H9 (cell line): Measurements from ENCODE around the gene SYNPO. TPM values are rescaled to one million over a fixed set of nuclear protein-coding genes. Genes with fewer than 3 reads are reported as not detected.

ENCODE experiments used
- DNase-seq: peaks from one replicate; pipeline ENCODE4 v3.0.0-alpha.2; 2017
- H2AFZ ChIP-seq: one replicate; pipeline ENCODE4 v1.6.1; 2013; ENCODE audit warnings: mild to moderate bottlenecking, low read length, control low read depth, moderate library complexity
- H2AK5ac ChIP-seq: 2 replicates; pipeline ENCODE4 v1.6.1; 2013; ENCODE audit warnings: low read length, control low read depth, mixed read lengths; ENCODE audit not compliant: insufficient read length
- H2BK120ac ChIP-seq: one replicate; pipeline ENCODE4 v1.6.1; 2013; ENCODE audit warnings: low read depth, mild to moderate bottlenecking, low read length, control low read depth, inconsistent platforms; ENCODE audit not compliant: poor library complexity, severe bottlenecking
- H2BK12ac ChIP-seq: 2 replicates; pipeline ENCODE4 v1.6.1; 2013; ENCODE audit warnings: low read length, control low read depth, mixed read lengths, low read depth; ENCODE audit not compliant: insufficient read length
- H2BK15ac ChIP-seq: 2 replicates; pipeline ENCODE4 v1.6.1; 2013; ENCODE audit warnings: low read depth, low read length, control low read depth
- H2BK20ac ChIP-seq: one replicate; pipeline ENCODE4 v1.6.1; 2013; ENCODE audit warnings: low read depth, mild to moderate bottlenecking, low read length, control low read depth, inconsistent platforms; ENCODE audit not compliant: poor library complexity, severe bottlenecking
- H2BK5ac ChIP-seq: 2 replicates; pipeline ENCODE4 v1.6.1; 2013; ENCODE audit warnings: low read length, control low read depth, mixed read lengths; ENCODE audit not compliant: insufficient read length
- H3K14ac ChIP-seq: 2 replicates; pipeline ENCODE4 v1.6.1; 2013; ENCODE audit warnings: low read length, control low read depth; ENCODE audit not compliant: insufficient read depth
- H3K18ac ChIP-seq: 2 replicates; pipeline ENCODE4 v1.6.1; 2013; ENCODE audit warnings: low read depth, mild to moderate bottlenecking, mixed read lengths, low read length, control low read depth; ENCODE audit not compliant: insufficient read length
- H3K23ac ChIP-seq: 2 replicates; pipeline ENCODE4 v1.6.1; 2013; ENCODE audit warnings: low read length, control low read depth, mixed read lengths, low read depth; ENCODE audit not compliant: insufficient read length
- H3K23me2 ChIP-seq: 2 replicates; pipeline ENCODE4 v1.6.1; 2013; ENCODE audit warnings: low read depth, mild to moderate bottlenecking, mixed read lengths, low read length, control low read depth; ENCODE audit not compliant: insufficient read length, poor library complexity, severe bottlenecking
- H3K27ac ChIP-seq: 2 replicates; pipeline ENCODE4 v1.5.1; 2013; ENCODE audit warnings: low read length, control low read depth, mixed read lengths, low read depth; ENCODE audit not compliant: insufficient read length
- H3K27me3 ChIP-seq: 2 replicates; pipeline ENCODE4 v1.6.1; 2013; ENCODE audit warnings: low read length, control low read depth, inconsistent platforms; ENCODE audit not compliant: insufficient read depth
- H3K4ac ChIP-seq: 2 replicates; pipeline ENCODE4 v1.6.1; 2013; ENCODE audit warnings: low read depth, mild to moderate bottlenecking, control low read depth, inconsistent platforms, low read length, moderate library complexity
- H3K4me1 ChIP-seq: 2 replicates; pipeline ENCODE4 v1.6.1; 2013; ENCODE audit warnings: low read length, control low read depth, inconsistent platforms; ENCODE audit not compliant: insufficient read depth
- H3K4me2 ChIP-seq: 2 replicates; pipeline ENCODE4 v1.6.1; 2013; ENCODE audit warnings: low read length, control low read depth, mixed read lengths; ENCODE audit not compliant: insufficient read length, insufficient read depth
- H3K56ac ChIP-seq: 2 replicates; pipeline ENCODE4 v1.6.1; 2013; ENCODE audit warnings: low read depth, mild to moderate bottlenecking, mixed read lengths, low read length, control low read depth; ENCODE audit not compliant: insufficient read length
- H3K79me1 ChIP-seq: 2 replicates; pipeline ENCODE4 v1.6.1; 2013; ENCODE audit warnings: low read depth, mild to moderate bottlenecking, moderate library complexity, low read length, control low read depth, inconsistent platforms; ENCODE audit not compliant: insufficient read depth, poor library complexity, severe bottlenecking
- H3K79me2 ChIP-seq: 2 replicates; pipeline ENCODE4 v1.6.1; 2013; ENCODE audit warnings: low read length, control low read depth, inconsistent platforms; ENCODE audit not compliant: insufficient read depth
- H3K9ac ChIP-seq: 2 replicates; pipeline ENCODE4 v1.6.1; 2013; ENCODE audit warnings: low read length, control low read depth, mixed read lengths; ENCODE audit not compliant: insufficient read length; ENCODE audit errors: extremely low read depth
- H3K9me3 ChIP-seq: one replicate; pipeline ENCODE4 v1.6.1; 2013; ENCODE audit warnings: low read depth, low read length, inconsistent platforms; ENCODE audit not compliant: control insufficient read depth
- H3T11ph ChIP-seq: one replicate; pipeline ENCODE4 v1.6.1; 2013; ENCODE audit warnings: mild to moderate bottlenecking, low read length, control low read depth, inconsistent platforms
- H4K20me1 ChIP-seq: one replicate; pipeline ENCODE4 v1.6.1; 2013; ENCODE audit not compliant: control insufficient read depth, insufficient read length, insufficient read depth
- H4K5ac ChIP-seq: 2 replicates; pipeline ENCODE4 v1.6.1; 2013; ENCODE audit warnings: low read depth, mild to moderate bottlenecking, mixed read lengths, low read length, control low read depth; ENCODE audit not compliant: insufficient read length
- H4K8ac ChIP-seq: replicated peaks from 2 replicates; pipeline ENCODE4 v1.6.1; 2013; ENCODE audit warnings: low read length, control low read depth, mixed read lengths, low read depth; ENCODE audit not compliant: insufficient read length
- H4K91ac ChIP-seq: 2 replicates; pipeline ENCODE4 v1.6.1; 2013; ENCODE audit warnings: low read depth, mild to moderate bottlenecking, moderate library complexity, mixed read lengths, low read length, control low read depth; ENCODE audit not compliant: insufficient read length
- H3K27ac Mint-ChIP-seq, 3 experiments: 2 replicates in 2 of 3; 3 replicates in 1 of 3; pipeline ENCODE4 v1.8.0; 2020 to 2021; ENCODE audit warnings: mixed read lengths in 3 of 3, mild to moderate bottlenecking in 1 of 3, moderate library complexity in 1 of 3
- H3K27me3 Mint-ChIP-seq: 2 replicates; pipeline ENCODE4 v1.8.0; 2021; ENCODE audit warnings: low read depth, mild to moderate bottlenecking, moderate library complexity, mixed read lengths
- H3K36me3 Mint-ChIP-seq, 3 experiments: 2 replicates in 2 of 3; 3 replicates in 1 of 3; pipeline ENCODE4 v1.8.0; 2020 to 2021; ENCODE audit warnings: low read depth in 3 of 3, mixed read lengths in 3 of 3; ENCODE audit not compliant: insufficient read depth in 1 of 3
- H3K4me1 Mint-ChIP-seq, 2 experiments: 2 replicates each; pipeline ENCODE4 v1.8.0; 2020; ENCODE audit warnings: mixed read lengths in 2 of 2
- H3K4me3 Mint-ChIP-seq, 2 experiments: 2 replicates in 1 of 2; 3 replicates in 1 of 2; pipeline ENCODE4 v1.8.0; 2020 to 2021; ENCODE audit warnings: mild to moderate bottlenecking in 2 of 2, mixed read lengths in 2 of 2, moderate library complexity in 1 of 2
- H3K9me3 Mint-ChIP-seq, 2 experiments: 2 replicates in 1 of 2; 3 replicates in 1 of 2; pipeline ENCODE4 v1.8.0; 2020; ENCODE audit warnings: mild to moderate bottlenecking in 2 of 2, mixed read lengths in 2 of 2, moderate library complexity in 1 of 2
- CTCF ChIP-seq: fragments of 200-600 bp; sonication (generic); conservative IDR thresholded peaks from 3 replicates; pipeline ENCODE4 v1.8.0; 2021; ENCODE audit warnings: antibody characterized with exemption, mild to moderate bottlenecking
- WGBS: extraction: QIAGEN DNeasy Blood & Tissue Kit; methylation state at CpG from one replicate; pipeline ENCODE4 v1.1.7; 2013; ENCODE audit warnings: missing lambda C conversion rate, low lambda C conversion rate, mixed read lengths; ENCODE audit not compliant: insufficient read length; ENCODE audit errors: extremely low coverage; 5-methylcytosine and 5-hydroxymethylcytosine counted together
- total RNA-seq: library from RNA; stranded (reverse); gene quantifications from 2 replicates; pipeline ENCODE4 v1.2.1, GENCODE V29; 2021

SYNPO gene
- total RNA-seq, 1 experiment from 2014 or later = 1.7 TPM

- H2BK5ac ChIP-seq = no peak overlapping the region
- no peak overlapping the region for H3K27ac ChIP-seq
- no peak overlapping the region for H2AK5ac ChIP-seq
- H2BK120ac ChIP-seq = no peak overlapping the region
- no peak for DNase-seq
- no peaks in the 10 kb centered on the region for H3K4me1 ChIP-seq
- no peaks in the 10 kb centered on the region; the same call in 1 of the 2 replicates for H3K79me2 ChIP-seq
- WGBS = no CpG with 5 or more reads among the region's 17 CpGs
- H3K18ac ChIP-seq = no peak overlapping the region
- H3T11ph ChIP-seq = no peak overlapping the region
- no peak overlapping the region; a peak in 1 of 7 replicates for H3K27ac Mint-ChIP-seq
- H3K79me1 ChIP-seq = no peaks in the 10 kb centered on the region
- H3K36me3 Mint-ChIP-seq = no peaks in the 10 kb centered on the region
- H3K9me3 ChIP-seq = no peaks in the 10 kb centered on the region
- H4K20me1 ChIP-seq = no peaks in the 10 kb centered on the region
- no peaks in the 10 kb centered on the region for H3K27me3 ChIP-seq
- TF ChIP-seq CTCF = no peak
- no peak overlapping the region for H2AFZ ChIP-seq
- no peaks in the 10 kb centered on the region for H3K9me3 Mint-ChIP-seq
- no peak overlapping the region for H4K8ac ChIP-seq
- H3K23me2 ChIP-seq = no peaks in the 10 kb centered on the region
- peaks cover 6% of the 10 kb centered on the region for H3K27me3 Mint-ChIP-seq
- H2BK15ac ChIP-seq = no peak overlapping the region
- H3K4me3 Mint-ChIP-seq = no peak overlapping the region; a peak in 1 of 5 replicates
- no peak overlapping the region for H2BK20ac ChIP-seq
- H3K9ac ChIP-seq = no peak overlapping the region
- H3K56ac ChIP-seq = no peak overlapping the region
- H3K4me1 Mint-ChIP-seq = peaks cover 43 to 45% of the 10 kb centered on the region in 2 experiments
- H3K23ac ChIP-seq = no peak overlapping the region
- H3K4me2 ChIP-seq = no peak overlapping the region
- no peak overlapping the region for H4K5ac ChIP-seq
- no peak overlapping the region for H3K4ac ChIP-seq
- H3K14ac ChIP-seq = no peak overlapping the region
- no peak overlapping the region for H2BK12ac ChIP-seq
- H4K91ac ChIP-seq = no peak overlapping the region
Measured at GRCh38 chr5:150615141-150615699, 25.2 kb upstream of the SYNPO start.
